Fibroblast of peridontal ligament (primary cell): ENCODE data around the gene SUPT3H.

Experiments
- DNase-seq: peaks from one replicate; pipeline ENCODE4 v3.0.0-alpha.2; 2010; ENCODE audit errors: extremely low read depth

SUPT3H gene

DNA sequence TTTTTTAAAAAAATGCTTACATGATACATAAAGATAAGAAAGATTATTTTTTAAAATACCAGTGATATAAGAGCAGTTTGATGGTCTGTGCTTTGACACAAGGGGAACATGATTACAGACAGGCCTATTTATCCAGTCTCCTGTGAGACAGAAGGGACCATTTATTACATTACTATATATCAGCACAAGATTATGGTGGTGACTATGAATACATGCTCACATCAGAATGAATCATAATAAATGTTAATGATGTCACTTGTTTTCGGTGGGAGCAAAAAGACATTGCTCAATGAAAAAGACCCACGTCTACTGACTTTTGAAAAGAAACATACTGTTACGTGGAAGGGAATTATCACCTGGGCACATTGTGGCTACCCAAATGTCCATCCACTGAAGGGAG lies 535.1 kb downstream of the SUPT3H start:
- DNase-seq, result no peak

DNA sequence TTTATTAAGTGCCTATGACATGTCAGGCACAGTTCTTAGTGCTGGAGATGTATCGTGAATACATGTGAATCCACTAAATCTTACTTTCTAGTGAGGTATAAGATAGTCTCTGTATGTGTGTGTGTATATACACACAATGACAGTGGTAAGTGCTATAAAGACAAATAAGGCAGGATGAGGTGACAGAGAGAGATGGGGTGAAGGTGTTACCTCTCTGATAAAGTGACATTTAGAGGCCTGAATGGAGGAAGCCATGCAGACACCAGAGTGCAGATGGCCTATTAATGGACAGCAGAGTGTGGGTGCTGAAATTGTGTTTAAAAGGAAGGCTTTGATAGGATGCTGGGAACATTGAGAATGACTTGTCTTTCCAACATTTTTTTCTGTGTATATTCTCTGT lies 535.9 kb downstream of the SUPT3H start:
- no peak for DNase-seq

GRCh38 chr6:44837741-44838140 lies 540.0 kb downstream of the SUPT3H start:
- no peak for DNase-seq

DNA sequence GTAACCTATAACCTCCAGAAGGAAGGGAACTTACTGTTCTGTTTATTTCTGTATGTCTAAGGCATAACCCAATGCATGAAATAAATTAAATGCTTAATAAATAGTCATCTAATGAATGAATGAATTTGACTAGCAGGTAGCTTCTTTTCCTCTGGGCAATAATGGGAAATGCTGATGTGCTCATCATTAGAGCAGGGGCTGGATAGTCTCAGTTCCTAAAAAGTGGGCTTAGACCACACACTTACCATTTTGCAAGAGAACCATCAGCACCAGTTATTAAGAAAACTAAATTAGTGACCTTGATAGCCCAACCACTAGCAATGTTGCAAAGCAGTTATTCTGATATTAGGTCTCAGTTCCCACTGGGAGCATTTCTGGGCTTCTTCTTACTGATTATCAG lies 540.5 kb downstream of the SUPT3H start:
- no peak for DNase-seq

GRCh38 chr6:44833248-44833647 lies 544.5 kb downstream of the SUPT3H start:
- DNase-seq, result peak; percentile 14

- peak; percentile 55 for DNase-seq
Measured at GRCh38 chr6:44831002-44831610, 546.6 kb downstream of the SUPT3H start.

- no peak for DNase-seq
Measured at GRCh38 chr6:44829836-44830235, 547.9 kb downstream of the SUPT3H start.

GRCh38 chr6:44828780-44829179 lies 549.0 kb downstream of the SUPT3H start:
- DNase-seq, result no peak

DNA sequence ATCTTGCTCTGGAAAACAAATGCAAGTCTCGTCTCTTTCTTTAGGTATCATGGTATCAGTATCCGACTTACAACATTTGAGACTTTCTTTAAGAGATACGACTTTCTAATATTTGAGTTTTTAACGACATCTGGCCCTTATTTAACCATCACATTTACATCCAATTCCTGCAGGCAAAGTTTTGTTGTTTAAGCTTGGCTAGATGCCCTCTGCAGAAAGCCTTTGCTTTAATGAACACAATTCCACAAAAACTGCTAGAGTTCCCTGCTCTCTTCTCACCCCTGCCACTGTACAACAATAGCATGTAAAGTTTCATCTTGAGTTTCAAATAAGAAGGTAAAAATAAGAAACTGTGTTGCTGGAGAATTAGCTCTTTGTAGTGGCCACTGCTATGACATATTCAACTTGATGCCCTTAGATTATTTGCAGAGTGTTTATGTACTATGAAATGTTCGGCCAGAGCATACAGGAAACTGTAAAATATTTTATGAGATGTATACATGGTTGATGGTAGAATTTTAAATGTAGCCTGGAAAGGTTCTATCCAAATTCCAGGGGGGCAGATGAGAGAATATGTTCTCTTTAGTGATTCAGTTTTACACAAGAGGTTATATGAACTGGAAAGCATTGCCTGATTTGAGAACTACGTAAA lies 551.6 kb downstream of the SUPT3H start:
- no peak for DNase-seq

DNA sequence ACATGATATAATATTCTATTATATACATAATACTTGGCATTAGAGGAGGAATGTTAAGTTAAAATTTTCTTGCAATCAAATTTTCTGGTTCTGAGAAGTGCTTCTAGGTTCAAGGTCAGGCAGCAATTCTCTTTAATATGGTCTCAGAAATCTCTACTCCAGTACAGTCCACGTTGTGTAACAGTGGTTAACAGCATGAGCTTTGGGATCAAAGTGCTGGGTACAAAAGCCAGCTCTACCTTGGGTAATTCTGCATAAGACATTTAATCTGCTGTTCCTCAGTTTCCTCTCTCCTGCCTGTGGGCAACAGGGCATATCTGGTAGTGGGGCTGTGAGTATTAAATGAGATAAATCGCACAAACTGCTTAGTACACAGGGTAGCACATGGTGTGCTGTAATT lies 552.5 kb downstream of the SUPT3H start:
- DNase-seq, result no peak

- no peak for DNase-seq
Measured at GRCh38 chr6:44824567-44824966, 553.2 kb downstream of the SUPT3H start.

DNA sequence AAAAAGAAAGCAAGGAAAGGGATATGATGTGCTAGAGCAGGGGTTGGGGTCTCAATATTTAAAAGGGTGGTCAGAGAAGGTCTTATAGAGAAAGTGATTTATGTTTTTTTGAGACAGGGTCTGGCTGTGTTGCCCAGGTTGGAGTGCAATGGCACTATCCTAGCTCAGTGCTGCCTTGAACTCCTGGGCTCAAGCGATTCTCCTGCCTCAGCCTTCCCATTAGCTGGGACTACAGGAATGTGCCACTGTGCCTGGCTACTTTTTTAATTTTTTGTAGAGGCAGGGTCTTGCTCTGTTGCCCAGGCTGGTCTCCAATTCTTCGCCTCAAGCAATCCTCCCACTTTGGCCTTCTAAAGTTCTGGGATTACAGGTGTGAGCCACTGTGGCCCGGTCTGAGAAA lies 557.0 kb downstream of the SUPT3H start:
- DNase-seq, result no peak

GRCh38 chr6:44820321-44820720 lies 557.4 kb downstream of the SUPT3H start:
- DNase-seq, result no peak

GRCh38 chr6:44811456-44811855 lies 566.3 kb downstream of the SUPT3H start:
- DNase-seq, result no peak

- no peak for DNase-seq
Measured at GRCh38 chr6:44809258-44809657, 568.5 kb downstream of the SUPT3H start.

GRCh38 chr6:44808148-44808547 lies 569.6 kb downstream of the SUPT3H start:
- no peak for DNase-seq

DNA sequence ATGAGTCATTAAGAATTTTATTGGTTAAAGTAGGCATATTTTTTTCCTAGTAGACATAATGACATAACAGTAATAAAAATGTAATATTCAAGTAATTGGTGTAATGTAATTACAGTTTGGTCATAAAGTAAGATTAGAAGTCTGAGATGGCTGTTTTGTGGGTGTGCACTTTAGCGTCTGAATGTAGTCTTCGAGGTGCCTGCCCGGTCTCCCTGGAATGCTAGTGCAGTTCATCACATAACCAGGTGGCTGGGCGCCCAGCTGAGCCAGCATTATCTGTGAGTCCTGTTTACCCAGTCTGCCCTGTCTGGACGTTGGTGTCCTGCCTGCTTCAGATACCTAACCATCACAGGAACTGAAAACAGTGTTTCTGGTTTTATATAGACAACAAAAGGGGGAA lies 571.1 kb downstream of the SUPT3H start:
- DNase-seq, result no peak

DNA sequence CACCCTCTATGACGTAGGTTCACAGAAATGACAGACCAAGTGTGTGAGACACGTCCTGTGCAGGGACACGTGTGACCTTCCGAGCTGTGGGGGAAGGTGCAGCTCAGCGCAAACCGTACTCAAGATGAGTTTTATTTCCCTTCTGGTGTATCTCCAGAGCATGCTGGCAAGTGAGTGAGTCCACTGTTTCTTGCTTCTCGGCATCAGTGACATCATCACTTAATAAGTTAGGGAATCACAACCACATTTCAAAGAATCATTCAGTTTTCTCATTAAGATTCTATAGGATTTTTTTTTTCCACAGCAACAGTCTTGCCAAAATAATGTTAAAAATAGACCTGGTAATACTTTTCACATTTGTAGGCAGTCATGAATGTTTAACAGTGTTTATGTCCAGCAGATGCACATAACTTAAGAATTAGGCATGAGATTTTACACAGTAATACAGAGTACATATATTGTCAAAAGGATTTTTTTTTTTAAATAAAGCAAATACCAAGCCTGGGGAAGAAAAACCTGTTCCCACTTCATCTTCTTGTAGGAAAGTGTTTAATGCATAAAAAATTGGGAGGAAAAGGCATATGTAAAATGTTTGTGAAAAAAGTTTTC lies 572.4 kb downstream of the SUPT3H start:
- DNase-seq, result peak; percentile 47

- DNase-seq, result no peak
Measured at GRCh38 chr6:44804546-44805159, 573.1 kb downstream of the SUPT3H start.

DNA sequence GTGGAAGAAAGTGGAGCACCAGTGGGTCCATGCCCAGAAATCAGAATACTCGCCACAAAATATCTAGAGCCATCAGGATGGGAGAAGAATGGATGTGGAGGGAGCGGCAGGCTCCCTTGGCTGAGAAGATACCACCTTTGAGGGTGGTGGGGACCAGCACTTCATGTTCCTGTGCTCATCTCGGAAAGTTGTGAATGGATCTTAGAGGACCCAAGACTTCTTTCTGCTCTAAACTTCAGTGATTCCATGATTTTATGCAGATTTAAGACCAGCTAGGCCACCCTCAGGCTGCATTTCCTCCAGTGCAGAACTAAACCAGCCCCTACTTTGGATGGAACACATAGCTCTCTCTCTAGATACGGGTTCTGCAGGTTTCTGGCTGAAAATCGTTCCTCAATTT lies 573.7 kb downstream of the SUPT3H start:
- no peak for DNase-seq

DNA sequence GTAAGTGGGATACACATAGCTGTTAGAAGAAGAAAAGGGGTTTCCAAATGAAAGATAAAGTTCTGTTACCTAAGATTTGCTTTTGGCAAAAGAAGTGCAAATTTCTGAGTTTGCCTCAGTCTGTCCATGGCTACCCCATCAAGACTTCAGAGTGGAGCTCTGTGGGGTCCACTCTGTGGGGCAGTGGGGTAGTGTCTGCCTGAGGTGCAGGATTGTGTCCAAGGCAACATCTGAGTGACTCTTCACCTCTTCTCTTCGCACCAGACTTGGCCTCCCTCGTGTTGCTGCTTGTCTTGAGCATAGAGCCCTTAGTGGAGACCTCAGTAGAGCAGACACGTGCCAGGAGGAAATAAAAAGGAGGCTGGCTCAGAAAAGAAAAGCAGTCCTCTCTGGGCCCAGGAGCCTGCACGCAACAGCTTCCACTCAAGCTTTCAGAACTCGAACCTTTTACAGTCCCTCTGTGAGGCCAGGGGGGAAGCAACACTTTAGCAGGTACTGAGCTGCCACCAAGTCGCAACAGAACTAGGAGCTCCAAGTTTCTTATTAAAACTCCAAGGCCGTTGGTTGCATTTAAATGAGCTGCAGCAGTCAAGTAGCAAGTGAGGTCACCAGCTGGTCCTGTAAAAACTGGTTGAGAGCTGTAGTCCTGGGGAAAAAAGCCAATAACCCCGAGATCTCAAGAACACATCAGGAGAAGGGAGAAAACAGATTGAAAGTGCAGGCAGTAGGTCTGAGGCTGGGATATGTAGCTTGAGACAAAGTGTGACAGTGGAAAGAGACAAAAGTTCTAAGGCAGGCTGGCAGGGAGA lies 576.7 kb downstream of the SUPT3H start:
- no peak for DNase-seq

- DNase-seq, result peak; percentile 63
Measured at GRCh38 chr6:44800171-44800783, 577.5 kb downstream of the SUPT3H start.
